ENCODE data around the gene EPYC. TPM values are rescaled to one million over a fixed set of nuclear protein-coding genes. Genes with fewer than 3 reads are reported as not detected.

EPYC gene
- total and polyA plus RNA-seq, 7 donors, result not detected

- no peak overlapping the region for H3K4me3 ChIP-seq
- no peak overlapping the region for H3K27ac ChIP-seq
- ATAC-seq (no peak), DNase-seq (no peak)
- 88 to 93% (median 92%) methylated on average over 1 of the region's 1 CpG for WGBS, 3 donors
- no peaks in the 10 kb centered on the region for H3K36me3 ChIP-seq (ENCODE audit: insufficient read depth in 1 of 2, low read depth in 1 of 2)
- H3K9me3 ChIP-seq, result no peaks in the 10 kb centered on the region
- H3K27me3 ChIP-seq (ENCODE audit: insufficient read depth in 3 of 3, low read length in 2 of 3), result no peaks in the 10 kb centered on the region
- H3K4me1 ChIP-seq, result no peaks in the 10 kb centered on the region
- intact Hi-C loops (cut with DNase I), result no loop called here
- TF ChIP-seq CTCF (IDR thresholded peaks at IDR 0.05), result no peak
These were observed 84.5 kb downstream of the EPYC start for GRCh38 chr12:90920222-90920621.

- WGBS, 3 donors, result 38 to 40% (median 40%) methylated on average over 2 of the region's 2 CpGs
- no peak for ATAC-seq
- intact Hi-C loops (cut with DNase I), result no loop called here
These were observed 87.3 kb downstream of the EPYC start for GRCh38 chr12:90917431-90917830.

GRCh38 chr12:90916516-90916915 lies 88.3 kb downstream of the EPYC start:
- no peak for DNase-seq
- no peak overlapping the region for H3K27ac ChIP-seq
- H3K9me3 ChIP-seq, result no peaks in the 10 kb centered on the region
- H3K36me3 ChIP-seq (ENCODE audit: insufficient read depth in 1 of 2, low read depth in 1 of 2), result no peaks in the 10 kb centered on the region
- TF ChIP-seq CTCF (IDR thresholded peaks at IDR 0.05), result no peak
- no peak for ATAC-seq
- H3K4me1 ChIP-seq, result no peaks in the 10 kb centered on the region
- H3K4me3 ChIP-seq, result no peak overlapping the region
- no peaks in the 10 kb centered on the region for H3K27me3 ChIP-seq (ENCODE audit: insufficient read depth in 3 of 3, low read length in 2 of 3)
- intact Hi-C loops (cut with DNase I), result no loop called here

More at GRCh38 chr12:90917431-90917830, 87.3 kb downstream of the EPYC start:
- H3K4me1 ChIP-seq, result no peaks in the 10 kb centered on the region
- no peaks in the 10 kb centered on the region for H3K36me3 ChIP-seq (ENCODE audit: insufficient read depth in 1 of 2, low read depth in 1 of 2)
- no peak for TF ChIP-seq CTCF (IDR thresholded peaks at IDR 0.05)
- H3K27ac ChIP-seq, result no peak overlapping the region
- no peak overlapping the region for H3K4me3 ChIP-seq
- H3K27me3 ChIP-seq (ENCODE audit: insufficient read depth in 3 of 3, low read length in 2 of 3), result no peaks in the 10 kb centered on the region
- no peak for DNase-seq
- no peaks in the 10 kb centered on the region for H3K9me3 ChIP-seq

- no peaks in the 10 kb centered on the region for H3K9me3 ChIP-seq
- WGBS, 3 donors, result 88 to 92% (median 91%) methylated on average over 2 of the region's 2 CpGs
- TF ChIP-seq CTCF (IDR thresholded peaks at IDR 0.05), result no peak
- no peak overlapping the region for H3K4me3 ChIP-seq
- DNase-seq (no peak), ATAC-seq (no peak)
- H3K27me3 ChIP-seq (ENCODE audit: insufficient read depth in 3 of 3, low read length in 2 of 3), result no peaks in the 10 kb centered on the region
- no peak overlapping the region for H3K27ac ChIP-seq
- no peaks in the 10 kb centered on the region for H3K4me1 ChIP-seq
- intact Hi-C loops (cut with DNase I), result no loop called here
- H3K36me3 ChIP-seq (ENCODE audit: insufficient read depth in 1 of 2, low read depth in 1 of 2), result no peaks in the 10 kb centered on the region
These were observed 89.4 kb downstream of the EPYC start for GRCh38 chr12:90915353-90915752.

Other genes with a start within 250 kb of the EPYC start
- not detected for gene CCER1, start 49.8 kb downstream of the EPYC start, total RNA-seq
- not detected for gene CCER1, start 49.8 kb downstream of the EPYC start, polyA plus RNA-seq
- under 1 TPM in 1 of 4 donors, not detected in 3; 0.17 TPM for gene KERA, start 53.1 kb upstream of the EPYC start, total RNA-seq
- gene KERA, start 53.1 kb upstream of the EPYC start, polyA plus RNA-seq, result not detected
- 10 to 100 TPM in 2 of 4 donors, 1 to 10 TPM in 2; 2.7 to 35.7 (median 14.0) TPM for gene LUM, start 106.5 kb upstream of the EPYC start, total RNA-seq
- gene LUM, start 106.5 kb upstream of the EPYC start, polyA plus RNA-seq, result 10 to 100 TPM in 1 of 3 donors, 1 to 10 TPM in 2; 3.7 to 13.5 (median 5.3) TPM
- gene DCN, start 177.8 kb upstream of the EPYC start, total RNA-seq, result 100 to 1,000 TPM; 224 to 361 (median 310) TPM
- 100 to 1,000 TPM; 219 to 227 (median 222) TPM for gene DCN, start 177.8 kb upstream of the EPYC start, polyA plus RNA-seq